NCI-H526 (cell line): ENCODE measurements around the gene RNF214.
"Not testable (repeated sequence)": the region's sequence is repeated elsewhere in the genome, so short reads cannot be mapped to it uniquely, and the experiment has no call there.

ENCODE experiments used
- DNase-seq, 2 experiments: peaks; one replicate each; lab custom pipeline; 2025; lab: John Stamatoyannopoulos, UW

Gene RNF214

DNA sequence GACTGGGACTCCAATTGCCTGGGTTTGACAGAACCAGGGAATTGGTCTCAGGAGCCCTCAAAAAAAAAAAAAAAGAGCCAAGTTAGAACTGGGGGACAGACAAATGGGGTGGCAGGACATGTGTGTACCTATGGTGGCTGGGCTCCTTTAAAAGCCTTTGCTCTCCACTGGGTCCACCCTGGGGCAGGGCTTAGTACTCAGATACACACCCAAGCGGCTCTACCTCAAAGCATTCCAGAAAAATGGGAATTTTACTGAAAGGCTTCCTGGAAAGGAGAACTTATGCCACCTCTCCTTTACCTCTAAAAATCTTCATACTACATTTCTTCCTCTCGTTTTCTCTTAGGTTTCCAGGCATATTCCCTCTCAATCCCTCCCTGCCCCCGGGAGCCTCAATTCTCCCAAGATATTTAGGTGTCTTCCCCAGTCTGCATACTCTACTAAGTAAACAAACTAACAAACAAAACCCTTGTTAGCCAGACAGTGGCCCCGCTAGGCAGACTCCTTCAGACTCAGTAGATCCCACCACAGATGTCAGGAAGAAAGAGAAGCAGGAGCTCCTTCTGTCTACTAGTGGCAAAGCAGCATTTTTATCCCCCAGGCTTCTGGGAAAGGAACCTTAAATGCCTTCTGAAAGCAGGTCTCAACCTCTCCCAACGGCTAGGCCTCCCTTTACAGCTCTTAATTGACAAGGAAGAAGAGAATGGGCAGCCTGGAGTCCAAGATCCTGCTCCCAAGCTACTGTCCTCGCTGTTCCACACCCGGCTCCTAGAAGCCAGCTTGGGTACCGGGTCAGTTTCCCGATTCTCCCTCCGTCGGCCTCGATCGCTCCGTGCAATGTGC is 1.3 kb upstream of the RNF214 start:
- peak in 1 of 2 experiments; percentile 78 for DNase-seq

DNA sequence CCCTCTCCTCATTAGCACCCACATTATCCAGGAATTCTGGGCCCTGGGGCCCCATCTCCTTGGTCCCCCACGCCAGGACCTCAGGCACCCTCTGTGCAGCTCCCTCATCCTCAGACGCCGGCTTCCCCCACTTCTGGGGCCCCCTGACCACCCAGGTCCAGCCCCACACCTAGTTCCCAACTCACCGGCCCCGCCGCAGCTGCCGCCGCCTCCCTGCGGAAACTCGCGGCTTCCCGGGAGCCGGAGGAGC is 704 bp upstream of the RNF214 start, which contains the start of gene PCSK7:
PCSK7 (minus strand) TSS at position 232 of the 250 bp plus-strand sequence. CDS start 2,229 bp downstream, outside the sequence.
- DNase-seq: no peak

DNA sequence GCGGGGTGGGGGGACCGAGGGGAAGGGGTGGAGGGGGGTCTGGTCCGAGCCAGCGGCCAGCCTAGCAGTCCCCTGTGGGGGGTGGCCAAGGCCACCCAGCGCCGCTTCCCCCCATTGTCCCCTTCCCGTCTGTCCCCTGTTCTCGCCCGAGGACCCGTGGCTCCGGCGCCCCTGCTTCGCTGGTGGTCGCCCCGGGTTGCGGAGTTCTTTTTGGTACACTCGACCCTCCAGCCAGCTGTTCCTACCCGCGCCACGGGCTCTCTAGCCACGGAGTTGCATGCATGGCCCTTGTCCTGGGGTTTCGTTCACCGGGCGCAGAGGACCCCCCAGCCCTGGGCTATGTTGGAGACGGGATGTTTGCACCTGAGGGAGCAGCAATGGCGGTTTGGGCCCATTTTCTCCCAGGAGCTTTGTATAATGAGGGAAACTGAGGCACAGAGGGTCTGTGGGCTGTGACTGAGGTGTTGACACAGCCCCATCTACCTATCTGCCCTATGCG is 489 bp downstream of the RNF214 start:
- DNase-seq: peak in 1 of 2 experiments; percentile 57

DNA sequence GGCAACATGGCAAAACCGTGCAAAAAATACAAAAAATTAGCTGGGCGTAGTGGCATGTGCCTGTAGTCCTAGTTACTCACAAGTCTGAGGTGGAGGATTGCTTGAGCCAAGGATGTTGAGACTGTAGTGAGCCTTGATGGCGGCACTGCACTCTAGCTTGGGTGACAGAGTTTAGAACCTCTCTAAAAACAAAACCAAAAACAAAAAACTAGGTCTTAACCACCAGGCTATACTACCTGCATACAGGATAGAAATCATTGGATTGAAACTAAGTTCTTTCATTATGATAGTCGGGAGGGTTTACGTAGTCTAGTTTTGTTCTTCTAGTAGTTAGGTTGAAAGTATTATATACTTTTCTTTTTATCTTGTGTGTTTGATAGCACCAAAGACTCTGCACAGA is 5.8 kb downstream of the RNF214 start:
- DNase-seq: no peak

DNA sequence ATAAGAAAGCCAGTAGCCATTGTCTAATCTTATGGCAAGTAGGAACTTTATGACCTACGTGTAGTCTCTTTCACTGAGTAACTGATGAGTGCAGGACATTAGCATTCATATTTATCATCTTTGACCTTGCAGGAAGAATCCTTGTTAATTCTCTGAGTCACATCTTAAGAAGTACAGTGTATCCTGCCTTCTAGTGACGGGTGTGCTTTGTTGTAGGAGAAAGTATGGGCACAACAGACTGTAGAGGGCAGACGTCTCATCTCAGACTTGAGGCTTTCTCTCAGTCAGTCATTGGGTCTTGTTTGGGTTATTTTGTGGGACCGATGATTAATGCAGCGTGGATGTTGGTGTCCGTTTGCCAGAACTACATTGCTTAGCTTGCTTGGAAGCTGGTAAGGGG is 6.8 kb downstream of the RNF214 start:
- DNase-seq: no peak

DNA sequence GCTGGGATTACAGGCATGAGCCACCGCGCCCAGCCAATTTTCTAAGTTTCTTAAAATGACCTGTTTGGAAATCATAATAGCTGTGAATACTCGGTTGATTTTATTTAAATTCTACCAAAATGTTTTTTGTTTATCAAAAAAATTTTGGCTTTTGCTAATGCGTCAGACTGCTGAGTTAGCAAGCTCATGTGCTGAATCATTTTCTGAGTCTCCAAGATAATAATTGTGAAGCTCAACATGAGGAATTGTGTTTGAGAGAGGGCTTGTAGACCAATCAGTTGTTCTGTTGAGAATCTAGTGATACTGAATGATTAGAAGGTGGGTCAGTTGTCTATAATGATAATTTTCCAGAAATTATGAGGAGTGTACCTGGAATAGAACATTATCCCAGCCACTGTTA is 15.9 kb downstream of the RNF214 start:
- DNase-seq: no peak

DNA sequence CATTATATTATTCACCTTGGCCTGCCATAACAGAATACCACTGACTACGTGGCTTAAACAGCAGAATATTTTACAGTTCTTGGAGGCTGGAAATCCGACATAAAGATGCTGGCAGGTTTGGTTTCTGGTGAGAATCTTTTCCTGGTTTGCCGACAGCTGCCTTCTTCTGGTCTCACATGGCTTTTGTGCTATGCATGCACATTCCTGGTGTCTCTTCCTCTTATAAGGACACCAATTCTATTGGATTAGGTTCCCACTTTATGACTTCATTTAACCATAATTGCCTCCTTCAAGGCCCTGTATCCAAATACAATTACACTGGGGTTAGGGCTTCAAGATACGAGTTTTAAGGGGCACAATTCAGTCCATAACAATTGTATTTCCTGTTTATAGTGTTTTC is 17.1 kb downstream of the RNF214 start:
- no peak for DNase-seq

DNA sequence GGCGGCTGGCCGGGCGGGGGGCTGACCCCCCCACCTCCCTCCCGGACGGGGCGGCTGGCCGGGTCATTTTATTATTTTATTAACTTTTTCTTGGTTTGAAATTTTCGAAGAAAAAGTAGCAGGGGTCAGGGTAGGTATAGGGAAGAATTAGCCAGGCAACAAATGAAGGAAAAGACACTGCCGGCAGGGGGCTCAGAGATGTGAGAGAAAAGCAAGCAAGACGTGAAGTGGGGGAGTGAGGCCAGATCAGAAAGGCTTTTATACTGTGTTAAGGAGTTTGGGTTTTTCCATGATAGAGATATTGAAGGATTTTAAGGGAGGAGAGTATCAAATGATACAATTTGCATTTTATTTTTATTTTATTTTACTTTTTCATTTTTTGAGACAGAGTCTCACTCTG is 19.0 kb downstream of the RNF214 start:
- DNase-seq: no peak

DNA sequence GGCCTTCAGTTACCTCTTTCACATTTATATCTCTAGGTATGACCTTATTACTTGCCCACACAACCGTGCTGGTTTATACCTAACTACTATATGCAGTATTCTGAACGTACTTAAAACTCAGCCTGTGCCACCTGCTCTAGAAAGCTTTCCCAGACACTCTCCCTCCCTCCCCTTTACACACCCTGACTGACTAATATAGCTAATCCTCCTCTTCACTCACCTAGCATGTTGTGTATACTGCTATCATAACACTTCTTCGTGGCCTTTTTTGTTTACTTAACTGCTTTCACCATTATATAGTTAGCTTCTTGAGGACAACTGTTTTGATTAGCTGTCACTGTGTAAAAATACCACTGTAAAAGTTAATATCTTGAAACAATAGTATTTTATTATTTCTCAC is 23.5 kb downstream of the RNF214 start:
- no peak for DNase-seq

DNA sequence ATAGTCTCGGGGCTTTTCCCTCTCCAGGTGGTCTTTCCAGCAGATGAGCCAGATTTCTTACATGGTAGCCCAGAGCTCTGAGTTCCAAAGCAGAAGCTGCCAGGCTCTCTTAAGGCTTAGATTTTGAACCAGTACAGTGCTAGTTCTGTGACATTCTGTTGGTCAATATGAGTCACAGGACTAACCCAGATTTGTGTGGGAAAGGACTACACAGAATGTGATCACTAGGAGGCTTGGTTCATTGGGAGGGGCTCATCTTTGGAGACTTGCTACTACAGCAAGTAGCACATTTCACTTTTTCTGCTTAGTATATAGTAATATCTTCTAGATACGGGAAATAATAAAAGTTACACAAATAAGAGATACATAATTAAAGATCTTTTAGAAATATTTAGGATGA is 24.1 kb downstream of the RNF214 start:
- no peak for DNase-seq

DNA sequence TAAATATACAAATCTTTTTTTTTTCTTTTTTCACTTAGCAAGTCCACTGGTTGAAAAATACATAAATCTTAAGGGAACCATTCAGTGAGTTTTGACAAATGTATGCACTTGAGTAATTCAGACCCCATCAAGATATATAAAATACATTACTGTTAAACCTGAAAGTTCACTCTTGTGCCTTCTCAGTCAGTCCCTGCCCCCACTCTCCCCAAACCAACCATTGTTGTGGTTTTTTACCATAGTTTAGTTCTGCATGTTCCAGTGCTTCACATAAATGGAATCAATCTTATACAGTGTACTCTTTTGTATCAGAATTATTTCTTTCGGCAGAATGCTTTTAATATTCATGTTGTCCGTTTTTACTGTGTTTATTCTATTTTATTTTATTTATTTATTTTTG is 26.1 kb downstream of the RNF214 start:
- no peak for DNase-seq

DNA sequence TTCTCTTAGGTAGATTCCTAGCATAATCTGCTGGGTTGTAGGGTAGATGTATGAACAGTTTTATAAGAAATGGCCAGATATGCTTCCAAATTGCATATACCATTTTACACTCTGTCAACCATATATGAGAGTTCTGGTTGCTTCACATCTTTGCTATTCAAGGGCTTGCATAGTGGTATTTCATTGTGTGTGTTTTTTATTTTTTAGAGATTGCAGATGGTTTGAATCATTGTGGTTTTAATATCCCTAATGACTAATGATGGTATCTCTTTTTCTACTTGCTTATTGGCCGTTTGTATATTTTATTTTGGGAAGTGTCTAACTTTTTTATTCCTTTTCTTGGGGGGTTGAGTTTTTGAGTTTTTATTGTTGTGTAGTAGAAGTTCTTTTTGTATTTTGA is 26.9 kb downstream of the RNF214 start:
- no peak for DNase-seq

DNA sequence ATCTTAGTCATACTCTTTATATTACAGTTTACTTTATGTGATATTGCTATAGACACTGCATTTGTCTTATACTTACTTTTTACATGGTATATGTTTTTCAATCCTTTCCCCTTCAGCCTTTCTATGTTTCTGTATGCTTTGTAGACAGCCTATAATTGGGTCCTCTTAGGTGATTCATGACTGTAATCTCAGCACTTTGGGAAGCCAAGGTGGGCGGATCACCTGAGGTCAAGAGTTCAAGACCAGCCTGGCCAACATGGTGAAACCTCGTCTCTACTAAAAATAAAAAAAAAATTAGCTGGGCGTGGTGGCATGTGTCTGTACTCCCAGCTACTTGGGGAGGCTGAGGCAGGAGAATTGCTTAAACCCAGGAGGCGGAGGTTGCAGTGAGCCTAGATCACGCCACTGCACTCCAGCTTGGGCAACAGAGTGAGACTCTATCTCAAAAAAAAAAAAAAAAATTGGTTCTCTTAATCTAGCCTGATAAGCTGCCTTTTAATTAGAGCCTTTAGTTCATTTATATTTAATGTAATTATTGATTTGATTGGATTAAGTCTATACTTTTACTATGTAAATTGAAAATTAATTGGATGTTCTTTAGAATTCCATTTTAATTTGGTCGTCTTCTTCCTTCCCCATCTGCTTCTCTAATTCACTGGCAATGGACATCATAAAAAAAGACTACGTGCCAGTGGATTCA is 32.3 kb downstream of the RNF214 start:
- not testable (repeated sequence) for DNase-seq

DNA sequence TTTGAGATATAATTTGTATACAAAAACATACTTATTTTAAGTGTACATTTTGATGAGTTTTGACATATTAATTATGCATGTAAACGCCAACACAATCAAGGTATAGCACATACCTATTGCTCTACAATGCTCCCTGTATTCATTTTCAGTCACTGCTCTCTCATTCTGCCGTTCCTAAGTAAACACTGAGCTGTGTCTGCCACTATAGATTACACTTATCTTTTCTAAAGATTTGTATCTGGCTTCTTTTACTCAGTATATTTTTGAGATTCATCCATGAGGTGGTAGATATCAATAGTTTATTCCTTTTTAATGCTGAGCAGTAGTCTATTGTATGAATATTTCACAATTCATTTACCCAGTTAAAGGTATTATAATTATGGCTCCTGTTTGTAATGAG is 33.3 kb downstream of the RNF214 start:
- DNase-seq: no peak

DNA sequence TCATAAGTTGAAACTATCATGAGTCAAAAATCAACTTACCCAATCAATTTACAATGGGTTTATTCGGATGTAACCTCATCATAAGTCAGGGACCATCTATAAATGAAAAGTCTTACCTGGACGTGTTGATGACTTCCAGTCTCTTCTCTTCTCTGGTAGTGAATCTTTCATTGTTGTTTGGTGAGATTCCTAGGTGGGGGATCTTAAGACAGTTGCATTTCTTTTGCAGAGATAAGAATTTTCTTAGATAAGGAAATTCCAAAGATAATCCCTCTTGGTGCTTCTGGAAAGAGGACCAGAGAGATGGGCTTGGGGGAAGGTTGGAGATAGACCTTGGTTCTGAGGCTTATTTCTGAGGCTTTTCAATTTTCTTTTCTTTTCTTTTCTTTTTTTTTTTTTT is 37.4 kb downstream of the RNF214 start:
- DNase-seq: no peak

DNA sequence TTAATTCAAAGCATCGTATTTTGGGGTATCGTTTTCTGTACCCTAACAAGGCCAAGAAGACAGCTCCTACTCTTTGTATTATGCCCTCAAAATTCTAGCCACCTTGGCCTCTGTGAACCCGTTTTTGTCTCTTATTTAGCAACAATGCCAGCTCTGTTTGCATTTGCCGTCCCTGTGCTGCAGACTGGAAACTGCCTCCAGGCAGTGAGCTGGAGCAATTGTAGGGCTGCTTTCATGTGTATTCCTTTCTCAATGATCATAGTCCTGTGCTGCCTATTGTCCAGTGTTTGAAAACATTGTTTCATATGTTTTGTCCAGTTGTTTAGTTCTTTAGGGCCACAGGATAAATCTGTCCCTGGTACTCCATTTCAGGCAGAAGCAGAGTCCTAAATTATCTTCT is 38.7 kb downstream of the RNF214 start:
- no peak for DNase-seq

DNA sequence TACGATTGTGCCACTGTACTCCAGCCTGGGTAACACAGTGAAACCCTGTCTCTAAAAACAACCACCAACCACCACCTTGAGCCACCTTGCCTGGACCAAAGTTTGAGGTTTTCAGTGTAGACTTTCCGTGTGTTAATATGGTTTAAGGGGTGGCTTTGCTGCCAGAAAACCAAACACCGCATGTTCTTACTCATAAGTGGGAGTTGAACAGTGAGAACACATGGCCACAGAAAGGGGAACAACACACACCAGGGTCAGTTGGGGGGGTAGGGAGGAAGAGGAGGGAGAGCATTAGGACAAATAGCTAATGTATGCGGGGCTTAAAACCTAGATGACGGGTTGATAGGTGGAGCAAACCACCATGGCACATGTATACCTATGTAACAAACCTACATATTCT is 39.7 kb downstream of the RNF214 start:
- not testable (repeated sequence) for DNase-seq

DNA sequence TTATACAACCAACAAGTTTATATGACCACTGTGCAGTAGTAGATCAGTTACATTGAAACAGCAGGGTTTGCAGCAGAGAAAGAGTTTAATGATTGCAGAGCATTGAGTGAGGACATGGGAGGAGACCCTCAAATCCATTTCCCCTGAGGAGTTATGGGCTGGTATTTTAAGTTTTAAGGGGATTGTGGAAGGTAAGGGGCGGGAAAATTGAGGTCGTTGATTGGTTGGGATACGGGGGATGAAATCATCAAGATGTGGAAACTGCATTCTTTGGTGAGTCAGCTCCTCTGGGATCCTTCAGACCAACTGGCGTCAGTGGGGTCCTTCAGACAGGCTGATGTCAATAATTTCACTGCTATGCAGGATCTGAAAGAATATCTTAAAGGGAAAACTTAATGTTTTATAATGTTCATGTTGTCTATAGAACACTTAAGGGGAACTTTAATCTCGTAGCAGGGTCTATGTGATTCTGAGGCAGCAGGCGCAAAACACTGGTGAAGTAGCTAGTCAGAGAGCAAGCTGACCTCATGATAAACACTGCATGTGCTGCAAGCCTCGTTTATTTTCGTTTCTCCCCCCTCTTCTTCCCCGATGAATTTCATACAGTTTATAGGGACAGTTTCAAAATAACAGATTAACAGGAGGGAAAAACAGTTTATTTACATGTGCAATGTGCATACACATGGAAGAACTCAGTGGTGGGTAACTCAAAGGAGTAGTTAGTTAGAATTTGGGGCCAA is 41.2 kb downstream of the RNF214 start:
- DNase-seq: no peak

DNA sequence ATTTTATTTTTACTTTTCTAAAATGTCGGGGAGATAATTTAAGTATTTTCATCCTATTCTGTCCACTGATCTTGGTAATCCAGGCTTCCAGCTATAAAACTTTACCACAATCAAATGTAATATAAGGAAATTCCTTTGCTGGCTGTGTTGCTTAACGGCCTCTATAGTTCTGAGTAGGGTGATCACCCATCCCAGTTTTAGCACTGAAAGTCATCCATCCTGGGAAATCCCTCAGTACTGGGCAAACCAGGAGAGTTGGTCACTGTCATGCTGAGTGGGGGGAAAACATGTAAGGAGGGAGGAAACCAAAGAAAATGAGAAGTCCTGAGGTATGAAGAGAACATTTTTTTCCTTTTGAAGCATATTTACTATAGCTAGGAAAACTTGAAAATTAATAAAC is 45.9 kb downstream of the RNF214 start:
- no peak for DNase-seq

DNA sequence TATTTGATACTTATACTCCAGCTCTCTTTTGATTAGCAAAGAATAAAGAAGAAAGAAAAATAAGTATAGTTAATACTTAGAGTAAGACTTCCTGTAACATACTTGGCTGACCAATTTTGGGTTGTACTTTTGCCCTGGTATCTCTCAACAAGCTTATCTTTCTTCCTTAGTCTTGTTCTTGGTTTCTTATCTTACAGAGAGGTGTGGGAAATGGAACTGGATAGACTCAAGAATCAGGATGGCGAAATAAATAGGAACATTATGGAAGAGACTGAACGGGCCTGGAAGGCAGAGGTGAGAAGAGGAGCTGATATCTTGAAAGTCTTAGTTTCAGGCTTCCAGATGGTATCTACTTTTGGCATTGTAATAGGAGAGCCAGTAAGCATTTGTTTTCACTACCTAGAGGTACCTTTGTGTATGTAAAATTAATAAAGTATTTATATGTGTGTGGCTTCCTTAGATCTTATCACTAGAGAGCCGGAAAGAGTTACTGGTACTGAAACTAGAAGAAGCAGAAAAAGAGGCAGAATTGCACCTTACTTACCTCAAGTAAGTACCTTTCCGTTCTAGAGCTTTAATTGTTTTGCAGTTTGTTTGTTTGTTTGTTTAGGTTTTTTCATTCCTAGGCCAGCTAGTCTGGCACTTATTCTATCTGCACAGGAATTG is 47.4 kb downstream of the RNF214 start:
- DNase-seq: no peak

DNA sequence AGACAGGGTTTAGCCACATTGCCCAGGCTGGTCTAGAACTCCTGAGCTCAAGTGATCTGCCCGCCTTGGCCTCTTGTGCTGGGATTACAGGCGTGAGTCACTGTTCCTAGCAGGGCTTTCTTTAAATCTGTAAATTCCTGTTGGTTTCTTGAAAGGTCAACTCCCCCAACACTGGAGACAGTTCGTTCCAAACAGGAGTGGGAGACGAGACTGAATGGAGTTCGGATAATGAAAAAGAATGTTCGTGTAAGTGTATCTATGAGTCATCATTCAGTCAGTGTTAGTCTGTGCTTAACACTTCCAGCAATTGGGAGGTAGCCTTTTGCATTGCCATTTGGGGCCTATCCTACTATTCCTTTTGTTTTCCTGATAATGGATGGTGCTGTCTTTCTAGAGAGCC is 48.7 kb downstream of the RNF214 start:
- no peak for DNase-seq

DNA sequence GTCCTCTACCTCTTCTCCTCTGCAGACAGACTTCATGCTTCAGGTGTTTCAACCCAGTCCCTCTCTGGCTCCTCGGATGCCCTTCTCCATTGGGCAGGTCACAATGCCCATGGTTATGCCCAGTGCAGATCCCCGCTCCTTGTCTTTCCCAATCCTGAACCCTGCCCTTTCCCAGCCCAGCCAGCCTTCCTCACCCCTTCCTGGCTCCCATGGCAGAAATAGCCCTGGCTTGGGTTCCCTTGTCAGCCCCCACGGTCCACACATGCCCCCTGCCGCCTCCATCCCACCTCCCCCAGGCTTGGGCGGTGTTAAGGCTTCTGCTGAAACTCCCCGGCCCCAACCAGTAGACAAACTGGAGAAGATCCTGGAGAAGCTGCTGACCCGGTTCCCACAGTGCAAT is 49.4 kb downstream of the RNF214 start:
- no peak for DNase-seq
